ENCODE results near the gene ISCA2.

ISCA2 gene

DNA sequence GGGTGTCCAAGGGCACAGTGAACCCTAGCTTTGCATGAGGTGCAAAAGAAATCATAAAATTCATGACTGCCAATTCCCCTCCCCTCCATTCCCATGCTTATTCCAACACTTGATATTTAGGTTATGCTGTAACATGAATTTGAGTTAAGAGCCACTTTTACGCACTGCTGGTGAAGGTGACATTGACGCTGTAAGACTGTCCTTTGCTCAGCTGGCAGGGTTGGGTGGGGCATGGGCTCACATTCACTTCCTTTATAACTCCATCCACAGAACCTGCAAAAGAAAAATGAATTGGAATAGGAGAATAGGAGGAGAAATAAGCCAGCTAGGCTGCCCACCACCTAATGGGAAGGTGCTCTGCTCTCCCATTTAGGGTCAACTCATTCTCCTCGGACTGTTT, 7.4 kb upstream of the ISCA2 start:
- no peak for DNase-seq

DNA sequence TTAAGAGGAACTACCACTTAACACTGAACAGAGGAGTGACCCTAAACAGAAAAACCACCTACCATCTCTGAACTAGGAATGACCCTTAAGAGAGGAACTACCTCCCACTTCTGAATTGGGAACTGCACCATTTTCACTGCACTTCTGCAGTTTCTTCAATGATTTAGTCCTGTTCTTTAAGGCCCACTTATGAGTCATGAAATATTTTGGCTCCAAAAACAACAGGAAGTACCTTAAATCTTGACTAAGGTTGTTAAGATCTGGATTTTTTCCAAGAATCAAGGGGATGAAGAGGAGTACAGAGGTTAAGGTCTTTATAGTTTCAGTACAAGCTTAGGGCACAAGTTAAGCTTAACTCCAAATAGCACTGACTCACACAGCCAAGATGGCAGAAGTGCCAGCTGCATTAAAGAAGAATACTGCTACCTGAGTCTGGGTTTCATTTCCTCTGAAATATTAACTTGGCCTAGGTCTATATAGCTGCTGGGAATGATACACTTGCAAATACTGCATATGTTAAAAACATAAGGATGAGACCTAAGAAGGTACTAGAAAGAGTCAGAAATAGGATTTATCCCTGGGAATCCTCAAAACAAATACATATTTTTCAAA, 4.7 kb upstream of the ISCA2 start:
- DNase-seq, result no peak

GRCh38 chr14:74490486-74490885, 3.1 kb upstream of the ISCA2 start:
- DNase-seq, result no peak

GRCh38 chr14:74491956-74492775, 1.4 kb upstream of the ISCA2 start:
- DNase-seq, result no peak

- no peak for DNase-seq
Measured at GRCh38 chr14:74492776-74493342, 706 bp upstream of the ISCA2 start, which contains the start of gene NPC2. Gene NPC2 (minus strand): TSS chr14:74493305. CDS start chr14:74493274, 31 bp downstream.

DNA sequence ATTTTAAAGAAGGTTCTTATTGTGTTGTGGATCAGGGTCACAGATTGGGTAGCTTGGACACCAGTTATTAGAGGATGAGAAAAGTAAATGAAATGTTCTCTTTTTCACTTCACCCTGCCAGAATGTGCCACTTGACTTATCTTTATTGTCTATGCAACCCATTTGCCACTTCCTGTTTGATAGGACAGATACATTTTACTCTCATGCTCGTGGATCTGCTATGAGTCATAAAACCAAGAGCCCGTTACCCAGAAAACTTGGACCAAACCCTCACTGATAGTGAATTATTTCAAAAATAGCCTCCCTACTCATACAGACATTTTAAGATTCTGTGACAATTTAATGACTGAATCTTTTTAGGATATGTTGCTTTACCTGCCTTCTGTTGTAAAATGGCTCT, 1.8 kb downstream of the ISCA2 start:
- DNase-seq, result no peak

DNA sequence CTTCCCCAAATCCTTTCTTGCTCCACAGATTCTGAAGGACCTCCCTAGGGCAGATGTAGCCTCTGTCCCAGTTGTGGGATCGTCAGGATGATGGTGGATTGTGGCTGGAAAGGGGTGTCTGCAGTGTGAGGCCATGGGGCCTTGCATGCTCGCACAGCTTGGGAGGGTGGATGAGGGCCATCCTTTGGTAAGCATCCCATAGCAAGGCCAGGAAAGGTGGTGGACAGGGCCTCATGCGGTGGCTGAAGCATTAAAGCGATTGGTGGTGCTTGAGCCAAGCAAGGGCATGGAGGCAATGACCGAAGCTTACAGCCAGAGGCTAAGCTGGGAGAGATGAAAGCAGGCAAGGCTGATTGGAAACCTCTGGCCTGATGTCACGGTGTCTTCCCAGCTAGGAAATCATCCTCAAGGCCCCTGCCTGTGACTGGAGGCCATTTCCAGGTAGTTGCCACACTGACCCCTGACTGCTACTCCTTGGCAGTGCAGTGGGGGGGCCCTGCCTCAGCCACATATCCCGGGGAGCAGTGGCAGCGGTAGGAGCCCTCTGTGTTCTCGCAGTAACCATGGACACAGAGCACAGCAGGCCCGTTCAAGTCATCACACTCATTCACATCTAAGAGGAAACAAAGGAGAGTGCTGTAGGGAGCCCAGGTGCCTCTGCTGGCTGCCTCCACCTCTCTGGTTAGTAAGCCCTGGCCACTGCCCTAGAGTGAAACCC, 7.0 kb downstream of the ISCA2 start:
- DNase-seq, result no peak

GRCh38 chr14:74501135-74501614, 7.6 kb downstream of the ISCA2 start:
- DNase-seq, result no peak

GRCh38 chr14:74501691-74502090, 8.1 kb downstream of the ISCA2 start:
- no peak for DNase-seq

DNA sequence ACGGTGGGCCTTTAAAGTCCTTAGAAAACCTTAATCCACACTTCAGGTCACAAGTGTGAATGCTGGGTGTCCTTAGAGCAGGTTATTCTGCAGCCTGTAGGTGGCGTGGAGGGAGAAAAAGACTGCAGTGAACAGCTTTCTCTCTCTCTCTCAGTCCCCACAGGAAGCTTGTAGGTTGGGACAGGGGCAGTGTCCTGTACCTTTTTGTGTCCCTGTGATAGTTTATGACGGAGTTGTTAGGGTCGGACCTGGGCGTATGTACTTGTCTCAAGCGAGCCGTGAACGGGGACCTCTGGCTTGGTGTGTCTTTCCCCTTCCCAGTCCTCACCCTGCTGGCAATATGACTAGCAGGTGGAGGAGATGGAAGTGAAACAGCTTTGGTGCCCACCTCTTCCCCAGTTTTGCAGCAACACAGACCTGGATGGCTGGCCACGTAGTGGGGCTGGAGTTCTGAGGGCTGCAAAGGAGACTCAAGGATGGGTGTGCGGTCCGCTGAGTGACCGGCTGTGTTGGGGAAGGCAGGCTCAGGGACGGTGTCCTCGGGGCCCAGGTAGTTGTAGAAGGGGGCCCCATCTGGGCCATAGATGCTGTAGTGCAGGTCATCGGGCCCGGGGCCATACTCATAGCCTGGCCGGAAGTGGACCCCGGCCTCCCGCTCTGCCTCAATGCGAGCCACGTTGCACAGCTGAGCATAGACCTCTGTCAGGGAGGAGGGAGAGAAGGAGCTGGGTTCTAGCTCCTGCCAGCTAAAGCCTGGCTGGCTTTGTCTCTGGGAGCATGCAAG, 8.9 kb downstream of the ISCA2 start:
- no peak for DNase-seq

DNA sequence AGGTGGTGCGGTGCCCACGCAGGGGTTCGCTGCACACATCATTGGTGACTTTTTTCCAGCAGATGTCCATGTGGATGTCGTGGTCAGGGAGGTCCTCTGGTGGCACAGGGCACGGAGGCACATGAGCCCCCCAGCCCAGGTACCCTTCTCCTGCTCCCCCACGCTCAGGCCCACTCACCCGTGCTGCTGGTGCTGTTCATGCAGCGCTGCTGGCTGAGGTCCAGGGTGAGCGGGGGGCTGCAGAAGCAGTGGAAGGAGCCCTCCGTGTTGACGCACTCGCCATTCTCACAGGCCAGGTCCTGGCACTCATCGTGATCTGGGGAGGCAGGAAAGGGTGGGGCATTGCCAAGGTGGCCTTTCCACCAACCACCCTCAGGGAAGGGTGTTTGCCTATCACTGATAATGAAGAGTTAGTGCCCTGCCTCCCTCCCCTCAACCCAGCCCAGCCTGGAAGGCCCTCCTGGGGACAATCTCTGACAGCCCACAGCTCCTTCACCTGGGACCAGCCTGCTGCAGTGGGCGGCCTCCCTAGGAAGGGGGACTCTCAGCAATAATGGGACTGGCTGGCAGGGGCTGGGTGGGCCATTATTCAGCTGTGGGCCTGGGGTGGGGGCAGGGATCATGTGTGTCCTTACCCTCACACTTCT, 9.8 kb downstream of the ISCA2 start:
- no peak for DNase-seq

- no peak for DNase-seq
Measured at GRCh38 chr14:74503938-74504335, 10.4 kb downstream of the ISCA2 start.

- DNase-seq, result no peak
Measured at GRCh38 chr14:74504412-74504811, 10.8 kb downstream of the ISCA2 start.

DNA sequence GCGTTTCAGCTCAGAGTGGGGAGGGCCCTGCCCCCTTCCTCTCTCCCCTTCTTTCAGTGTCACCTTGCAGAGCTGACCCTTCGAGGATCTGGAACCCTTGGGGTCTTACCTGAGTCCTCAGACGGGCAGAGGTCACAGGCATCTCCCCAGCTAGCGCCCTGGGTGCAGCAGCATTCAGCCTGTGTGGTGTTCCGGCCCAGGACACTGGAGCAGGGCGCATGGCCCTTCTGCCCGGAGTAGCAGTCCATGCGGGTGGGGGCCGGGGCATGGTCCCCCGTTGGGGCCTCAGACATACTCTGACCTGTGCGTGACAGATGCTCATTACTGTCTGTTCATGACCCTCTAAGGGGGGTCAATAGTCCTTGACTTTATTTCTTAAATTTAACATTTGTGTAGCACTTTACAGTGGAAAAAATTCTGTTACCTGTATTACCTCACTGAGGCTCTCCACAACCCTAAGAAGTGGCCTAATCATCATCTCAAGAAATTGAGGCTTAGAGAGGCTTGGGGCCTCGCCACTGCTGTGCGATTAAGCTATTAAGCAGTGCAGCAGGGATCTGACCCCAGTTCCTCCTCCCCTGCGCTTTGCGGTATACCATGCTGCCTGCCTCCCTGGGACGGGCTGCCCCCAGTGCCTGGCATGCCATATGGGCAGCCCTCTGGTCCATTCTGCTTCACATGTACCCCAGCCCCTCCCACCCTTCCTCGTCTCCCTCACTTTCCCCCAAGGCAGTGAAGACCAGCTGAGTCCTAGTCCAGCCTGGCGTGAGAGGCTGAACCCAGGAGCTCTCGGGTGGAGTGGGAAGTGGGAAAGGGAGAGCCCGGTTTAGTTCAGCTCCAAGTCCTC, 11.5 kb downstream of the ISCA2 start:
- no peak for DNase-seq

GRCh38 chr14:74505831-74506230, 12.3 kb downstream of the ISCA2 start:
- DNase-seq, result no peak

DNA sequence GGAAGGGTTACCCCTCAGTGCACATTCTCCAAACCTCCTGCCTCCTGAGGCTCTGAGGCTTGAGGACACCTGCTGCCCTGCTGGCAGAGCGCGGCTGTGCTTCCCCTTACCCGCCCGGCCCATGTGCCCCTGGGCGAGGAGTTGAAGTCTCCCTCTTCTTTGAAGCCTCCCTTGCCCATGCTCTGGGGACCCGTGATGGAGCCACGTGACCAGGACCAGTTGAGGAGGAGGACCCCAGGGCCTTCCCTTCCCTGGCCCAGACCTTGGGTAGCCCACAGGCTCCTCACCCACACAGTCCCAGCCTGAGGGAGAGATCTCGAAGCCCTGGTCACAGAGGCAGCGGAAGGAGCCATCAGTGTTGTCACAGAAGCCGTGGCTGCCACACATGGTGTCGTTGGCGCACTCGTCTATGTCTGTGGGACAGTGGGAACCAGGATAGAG, 12.9 kb downstream of the ISCA2 start:
- DNase-seq, result no peak

GRCh38 chr14:74507085-74507484, 13.5 kb downstream of the ISCA2 start:
- DNase-seq, result no peak

GRCh38 chr14:74507840-74508239, 14.3 kb downstream of the ISCA2 start:
- DNase-seq, result no peak

GRCh38 chr14:74508292-74508731, 14.7 kb downstream of the ISCA2 start:
- DNase-seq, result no peak

- DNase-seq, result no peak
Measured at GRCh38 chr14:74508844-74509428, 15.4 kb downstream of the ISCA2 start.
